GM21367 (cell line): ENCODE results near the gene EVA1A.

Experiments
- ATAC-seq: cut with Tn5 transposase; IDR thresholded peaks from one replicate; pipeline ENCODE4 v1.9.1; 2021; ENCODE audit not compliant: unreplicated experiment

Gene EVA1A

GRCh38 chr2:75560768-75561565 lies at the start of gene EVA1A:
Gene EVA1A, minus strand, starts transcription at chr2:75560939. Its CDS starts 42,799 bp downstream, at chr2:75518140.
- ATAC-seq: no peak

- ATAC-seq: no peak
These were observed 49.3 kb upstream of the EVA1A start for GRCh38 chr2:75609937-75610508.

GRCh38 chr2:75609334-75609689 lies 48.6 kb upstream of the EVA1A start:
- ATAC-seq: no peak

- peak; percentile 90 for ATAC-seq
These were observed 48.1 kb upstream of the EVA1A start for GRCh38 chr2:75608684-75609333.

GRCh38 chr2:75607988-75608683 lies 47.4 kb upstream of the EVA1A start:
- ATAC-seq: no peak

GRCh38 chr2:75607400-75607798 lies 46.7 kb upstream of the EVA1A start:
- ATAC-seq: no peak

GRCh38 chr2:75606761-75607399 lies 46.1 kb upstream of the EVA1A start:
- no peak for ATAC-seq

GRCh38 chr2:75605770-75606529 lies 45.2 kb upstream of the EVA1A start:
- no peak for ATAC-seq

- ATAC-seq: no peak
These were observed 43.7 kb upstream of the EVA1A start for GRCh38 chr2:75604484-75604883.

- ATAC-seq: no peak
These were observed 42.7 kb upstream of the EVA1A start for GRCh38 chr2:75603477-75603876.

- ATAC-seq: no peak
These were observed 42.1 kb upstream of the EVA1A start for GRCh38 chr2:75602724-75603342.

GRCh38 chr2:75600461-75601011 lies 39.8 kb upstream of the EVA1A start:
- no peak for ATAC-seq

GRCh38 chr2:75598589-75599155 lies 37.9 kb upstream of the EVA1A start:
- ATAC-seq: no peak

GRCh38 chr2:75597949-75598348 lies 37.2 kb upstream of the EVA1A start:
- ATAC-seq: no peak

GRCh38 chr2:75596784-75597183 lies 36.0 kb upstream of the EVA1A start:
- no peak for ATAC-seq

- no peak for ATAC-seq
These were observed 35.0 kb upstream of the EVA1A start for GRCh38 chr2:75595541-75596395.

GRCh38 chr2:75594596-75594995 lies 33.9 kb upstream of the EVA1A start:
- no peak for ATAC-seq

- ATAC-seq: no peak
These were observed 32.1 kb upstream of the EVA1A start for GRCh38 chr2:75592888-75593287.
